GM21515 (cell line): ENCODE measurements around the gene LIN37.

Experiments
- ATAC-seq: cut with Tn5 transposase; IDR thresholded peaks from one replicate; pipeline ENCODE4 v1.9.1; 2021; ENCODE audit not compliant: unreplicated experiment

Gene LIN37

DNA sequence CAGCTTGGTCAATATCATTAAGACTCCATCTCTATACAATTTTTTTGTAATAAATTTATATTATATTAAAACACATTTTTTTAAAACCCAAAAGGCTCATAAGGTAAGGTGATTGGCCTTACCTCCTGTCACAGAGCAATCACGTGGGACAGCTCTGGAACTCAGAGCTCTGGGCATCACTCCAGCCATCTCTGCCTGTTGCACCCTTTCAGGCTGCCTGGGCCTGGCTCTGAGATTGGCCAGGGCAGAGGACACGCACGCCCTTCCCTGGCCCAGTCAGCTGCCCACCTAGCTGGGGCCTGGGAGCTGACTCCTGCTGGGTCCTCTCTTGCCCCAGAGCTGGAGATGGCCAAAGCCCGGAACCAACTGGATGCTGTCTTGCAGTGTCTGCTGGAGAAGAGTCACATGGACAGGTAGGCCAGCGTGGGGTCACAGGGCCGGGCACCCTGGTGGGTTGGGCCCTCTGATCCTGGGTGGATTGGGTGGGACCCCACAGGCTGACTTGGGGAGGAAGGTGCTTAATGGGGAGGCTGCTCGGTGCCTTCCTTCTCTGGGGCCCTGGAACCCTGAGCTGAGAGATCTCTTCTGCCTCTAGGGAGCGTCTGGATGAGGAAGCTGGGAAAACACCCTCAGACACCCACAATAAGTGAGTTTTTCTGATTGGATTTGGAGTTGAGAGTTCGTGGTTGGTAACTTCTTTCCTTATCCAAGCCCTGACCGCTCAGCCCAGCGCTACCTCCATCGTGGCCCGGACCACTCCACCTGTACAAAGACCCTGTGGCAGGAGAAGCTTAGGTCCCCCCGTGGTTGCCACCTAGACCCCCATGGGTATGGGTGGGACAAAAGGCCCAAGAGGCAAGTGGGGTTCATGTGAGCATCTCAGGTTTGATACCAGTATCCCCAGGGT is 3.7 kb downstream of the LIN37 start:
- no peak for ATAC-seq

DNA sequence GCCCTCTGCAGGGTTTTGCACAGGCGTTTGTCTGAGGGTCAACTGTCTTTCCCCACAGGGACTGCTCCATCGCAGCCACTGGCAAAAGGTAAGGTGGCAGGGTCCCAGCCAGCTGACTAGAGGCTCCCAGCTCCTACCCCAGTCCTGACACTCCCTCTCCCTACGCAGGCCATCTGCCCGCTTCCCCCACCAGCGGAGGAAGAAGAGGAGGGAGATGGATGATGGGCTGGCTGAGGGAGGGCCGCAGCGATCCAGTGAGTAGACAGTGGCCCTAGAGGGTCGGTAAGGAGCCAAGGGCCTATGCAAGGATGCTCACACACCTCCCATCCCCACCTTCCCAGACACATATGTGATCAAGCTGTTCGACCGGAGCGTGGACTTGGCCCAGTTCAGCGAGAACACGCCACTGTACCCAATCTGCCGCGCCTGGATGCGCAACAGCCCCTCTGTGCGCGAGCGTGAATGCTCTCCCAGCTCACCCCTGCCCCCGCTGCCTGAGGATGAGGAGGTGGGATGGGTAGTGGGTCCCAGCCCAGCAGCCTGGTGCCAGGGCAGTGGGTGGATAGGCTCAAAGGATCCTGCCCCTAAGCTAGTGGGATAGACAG is 4.5 kb downstream of the LIN37 start:
- ATAC-seq: no peak

GRCh38 chr19:35753634-35754369 is 5.4 kb downstream of the LIN37 start:
- ATAC-seq: no peak

- no peak for ATAC-seq
Measured at GRCh38 chr19:35754370-35755130, 6.2 kb downstream of the LIN37 start.

DNA sequence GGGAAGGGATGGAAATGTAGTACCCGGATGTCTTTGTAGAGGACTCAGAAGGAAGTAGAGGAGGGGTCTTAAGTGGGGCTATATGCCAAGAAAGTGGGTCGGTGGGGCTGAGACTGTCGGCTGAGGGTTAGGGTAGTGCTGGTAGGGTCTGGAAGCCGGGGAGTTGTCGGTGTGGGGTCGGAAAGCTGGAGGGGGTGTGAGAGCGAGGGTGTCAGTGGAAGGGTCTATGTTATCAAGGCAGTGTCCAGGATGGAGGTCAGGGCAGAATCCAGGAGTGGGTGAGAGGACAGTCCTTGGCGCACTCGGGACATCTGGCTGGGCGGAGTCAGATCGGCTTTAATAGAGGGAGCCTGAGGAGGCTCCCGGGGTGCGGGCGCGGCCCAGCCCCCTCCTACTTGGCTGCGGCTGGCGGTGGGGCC is 6.8 kb downstream of the LIN37 start:
- ATAC-seq: no peak

GRCh38 chr19:35755550-35756376 is 7.4 kb downstream of the LIN37 start:
- ATAC-seq: no peak

- no peak for ATAC-seq
Measured at GRCh38 chr19:35756377-35757230, 8.2 kb downstream of the LIN37 start, which contains the start of gene HSPB6. Gene HSPB6 (minus strand): TSS chr19:35757029. CDS start chr19:35757008, 21 bp downstream.

- ATAC-seq: no peak
Measured at GRCh38 chr19:35757231-35757748, 8.9 kb downstream of the LIN37 start.

DNA sequence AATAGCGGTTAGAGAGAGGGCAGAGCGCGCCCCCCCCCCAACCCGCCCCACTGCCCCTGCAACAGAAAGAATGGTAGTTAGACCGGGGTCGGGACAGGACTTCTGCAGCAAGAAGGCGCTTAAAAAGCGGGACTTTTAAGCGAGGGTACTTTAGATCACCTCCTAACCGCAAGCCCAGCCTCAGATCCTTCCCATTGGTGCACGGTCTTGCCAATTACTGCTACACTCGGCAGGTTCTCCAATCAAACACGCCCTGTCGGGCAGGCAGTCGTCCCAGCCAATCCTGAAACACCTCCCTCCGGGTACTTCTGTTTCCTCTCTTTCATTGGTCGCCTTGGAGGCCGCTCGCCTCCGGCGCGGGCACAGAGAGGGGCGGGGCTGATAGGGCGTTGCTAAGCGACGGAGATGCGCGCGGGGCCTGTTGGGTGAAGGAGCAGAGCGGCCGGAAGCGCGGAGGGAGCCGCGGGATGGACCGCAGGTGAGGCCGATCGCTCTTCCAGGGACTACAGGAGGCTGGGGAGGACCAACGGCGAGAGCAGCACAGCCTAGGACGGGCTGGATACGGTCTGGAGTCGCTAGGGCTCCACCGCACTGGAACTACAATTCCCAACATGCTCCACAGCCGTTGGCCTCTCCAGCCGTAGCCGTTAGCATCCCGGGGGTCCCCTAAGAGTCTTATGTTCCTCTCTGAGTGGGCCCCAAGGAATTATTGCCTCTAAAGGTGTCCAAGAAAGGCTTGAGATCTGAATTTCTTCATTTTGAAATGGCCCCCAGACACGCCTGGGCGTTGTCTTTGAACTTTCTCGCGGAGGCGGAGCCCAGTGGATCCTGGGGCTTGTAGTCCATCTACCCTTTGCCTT is 9.6 kb downstream of the LIN37 start, which contains the start of gene PROSER3:
PROSER3 (plus strand) TSS at position 428 of the 860 bp plus-strand sequence; CDS start at position 468, 40 bp downstream.
- ATAC-seq: peak; percentile 91

DNA sequence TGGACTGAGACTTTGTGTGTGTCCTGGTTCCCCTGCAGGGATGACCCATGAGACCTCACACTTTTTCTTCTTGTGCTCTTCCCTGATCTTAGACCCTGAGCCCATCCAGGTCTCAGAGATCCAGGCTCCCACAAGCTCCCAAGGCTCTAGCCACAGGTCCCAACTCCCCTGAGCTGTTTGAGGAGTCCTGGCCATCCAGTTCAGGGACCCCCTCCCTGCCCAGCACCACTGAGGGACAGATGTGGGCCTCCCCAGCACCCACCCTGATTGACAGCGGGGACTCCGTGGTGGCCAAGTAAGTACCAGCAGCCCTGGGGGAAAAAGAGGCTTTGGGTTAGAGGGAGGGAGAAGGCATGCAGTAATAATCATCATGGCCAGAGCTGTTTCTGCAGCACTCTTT is 11.3 kb downstream of the LIN37 start:
- ATAC-seq: no peak

DNA sequence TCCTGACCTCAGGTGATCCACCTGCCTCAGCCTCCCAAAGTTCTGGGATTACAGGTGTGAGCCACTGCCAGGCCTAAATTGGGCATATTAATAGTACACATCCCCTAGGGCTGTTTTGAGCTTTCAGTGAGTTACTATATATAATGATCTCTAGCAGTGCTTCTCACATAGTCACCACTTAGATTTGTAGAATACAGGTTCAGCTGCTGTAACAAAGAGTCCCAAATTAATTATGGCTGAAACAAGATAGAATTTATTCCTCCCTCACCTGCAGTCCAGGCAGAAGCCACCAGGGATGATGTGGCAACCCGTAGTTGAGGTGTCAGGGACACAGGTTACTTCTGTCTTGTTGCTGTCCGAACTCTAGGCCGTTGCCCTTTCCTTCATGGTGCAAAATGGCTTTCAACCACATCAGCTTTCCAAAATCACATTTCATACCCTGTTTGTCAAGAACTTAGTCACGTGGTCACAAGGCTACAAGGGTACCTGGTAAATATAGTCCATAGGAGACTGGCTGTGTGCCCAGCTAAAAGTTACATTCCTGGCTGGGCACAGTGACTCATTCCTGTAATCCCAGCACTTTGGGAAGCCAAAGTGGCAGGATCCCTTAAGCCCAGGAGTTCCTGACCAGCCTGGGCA is 12.5 kb downstream of the LIN37 start:
- no peak for ATAC-seq

DNA sequence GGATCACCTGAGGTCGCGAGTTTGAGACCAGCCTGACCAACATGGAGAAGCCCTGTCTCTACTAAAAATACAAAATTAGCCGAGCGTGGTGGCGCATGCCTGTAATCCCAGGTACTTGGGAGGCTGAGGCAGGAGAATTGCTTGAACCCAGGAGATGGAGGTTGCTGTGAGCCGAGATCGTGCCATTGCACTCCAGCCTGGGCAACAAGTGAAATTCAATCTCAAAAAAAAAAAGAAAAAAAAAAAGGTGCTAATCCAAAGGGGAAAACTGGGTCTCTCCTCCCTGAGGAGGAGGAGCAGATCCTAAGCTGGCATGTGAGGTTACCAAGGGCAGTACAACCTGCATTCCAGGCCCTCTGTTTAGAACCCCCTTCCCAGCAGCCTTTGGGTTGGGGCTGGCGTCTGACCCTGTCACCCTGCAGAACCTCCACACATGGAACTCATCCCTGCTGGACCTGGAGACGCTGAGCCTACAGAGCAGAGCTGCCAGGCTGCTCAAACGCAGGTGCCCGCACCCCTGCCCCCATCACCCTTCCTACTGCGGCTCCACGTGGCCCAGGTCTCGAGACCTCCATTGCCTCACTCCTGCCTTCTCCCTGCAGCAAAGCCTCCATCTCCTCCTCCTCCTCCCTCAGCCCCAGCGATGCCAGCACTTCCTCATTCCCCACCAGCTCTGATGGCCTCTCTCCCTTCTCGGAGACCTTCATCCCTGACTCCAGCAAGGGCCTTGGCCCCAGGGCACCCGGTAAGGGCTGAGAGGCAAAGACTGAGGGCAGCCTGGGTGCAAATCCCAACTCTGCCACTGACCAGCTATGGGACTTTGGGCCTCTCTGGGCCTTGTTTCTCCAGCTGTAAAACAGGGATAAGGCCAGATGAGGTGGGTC is 16.3 kb downstream of the LIN37 start:
- ATAC-seq: no peak

DNA sequence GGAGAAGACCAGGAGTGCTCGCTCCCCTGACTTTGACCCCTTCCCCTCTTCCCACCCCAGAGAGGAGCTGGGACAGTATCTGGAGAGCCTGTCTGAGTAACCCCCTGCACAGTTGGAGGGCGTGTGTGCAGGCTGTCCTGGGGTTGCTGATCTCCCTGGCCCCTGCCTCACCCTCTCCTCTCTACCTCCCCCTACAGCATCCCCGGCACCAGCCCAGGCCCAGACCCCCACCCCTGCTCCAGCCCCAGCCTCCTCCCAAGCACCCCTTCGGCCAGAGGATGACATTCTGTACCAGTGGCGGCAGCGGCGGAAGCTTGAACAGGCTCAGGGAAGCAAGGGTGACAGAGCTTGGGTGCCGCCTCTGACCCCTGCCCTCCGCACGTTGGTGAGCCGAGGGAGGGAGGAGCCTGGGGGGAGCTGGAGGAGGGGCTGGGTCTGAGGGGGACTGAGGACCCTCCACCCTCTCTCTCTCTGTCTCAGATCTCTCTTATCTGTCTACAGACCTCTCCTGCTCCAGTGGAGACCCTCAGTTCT is 18.3 kb downstream of the LIN37 start:
- no peak for ATAC-seq

DNA sequence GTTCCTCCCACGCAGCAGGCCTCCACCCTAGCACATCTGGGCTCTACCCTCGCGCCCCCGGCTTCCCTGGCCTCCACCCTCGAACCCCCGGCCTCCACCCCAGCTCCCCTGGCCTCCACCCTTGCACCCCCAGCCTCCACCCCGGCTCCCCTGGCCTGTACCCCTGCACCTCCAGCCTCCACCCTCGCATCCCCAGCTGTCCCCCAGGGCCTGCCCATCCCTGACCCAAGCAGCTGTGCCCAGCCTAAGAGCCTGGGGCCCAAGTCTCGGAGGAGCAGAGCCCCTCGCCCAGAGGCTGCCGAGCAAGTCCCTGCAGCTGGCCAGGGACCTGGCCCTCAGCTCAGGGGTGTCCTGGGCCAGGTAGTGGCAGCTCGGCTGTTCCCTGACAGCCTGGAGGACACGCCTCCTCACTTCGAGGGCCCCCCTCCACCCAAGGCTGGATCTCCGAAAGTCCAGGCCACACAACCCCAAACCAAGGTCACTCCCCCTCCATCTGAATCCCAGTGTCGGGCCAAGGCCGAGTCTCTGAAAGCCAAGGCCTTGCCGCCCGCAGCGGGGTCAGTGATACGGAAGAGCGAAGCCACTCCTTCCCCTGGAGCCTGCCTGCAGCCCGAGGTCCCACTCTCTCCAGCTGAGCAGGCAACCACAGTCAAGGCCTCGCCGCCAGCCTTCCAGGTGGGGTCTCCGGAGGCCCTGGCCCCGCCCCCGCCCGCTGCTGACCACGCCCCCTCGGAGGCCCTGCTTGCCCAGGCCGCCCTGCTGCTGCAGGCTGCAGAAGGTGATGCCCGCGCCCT is 19.1 kb downstream of the LIN37 start:
- ATAC-seq: no peak

DNA sequence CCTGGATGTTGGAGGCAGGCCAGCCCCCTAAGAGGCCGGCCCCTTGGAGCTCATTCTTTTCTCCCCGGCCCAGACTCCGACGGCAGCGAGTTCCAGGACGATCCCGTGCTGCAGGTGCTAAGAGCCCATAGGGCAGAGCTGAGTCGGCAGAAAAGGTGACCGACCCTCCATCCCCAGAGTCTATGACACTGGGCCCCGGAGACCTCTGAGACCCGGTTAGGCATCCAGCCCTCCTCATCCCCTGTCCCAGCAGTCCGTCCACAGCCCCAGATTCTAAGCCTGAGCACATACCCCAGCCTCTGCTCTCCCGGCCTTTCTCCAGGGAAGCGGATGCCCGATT is 19.7 kb downstream of the LIN37 start:
- ATAC-seq: no peak
